ENCODE results near the gene LRP1.

LRP1 gene

DNA sequence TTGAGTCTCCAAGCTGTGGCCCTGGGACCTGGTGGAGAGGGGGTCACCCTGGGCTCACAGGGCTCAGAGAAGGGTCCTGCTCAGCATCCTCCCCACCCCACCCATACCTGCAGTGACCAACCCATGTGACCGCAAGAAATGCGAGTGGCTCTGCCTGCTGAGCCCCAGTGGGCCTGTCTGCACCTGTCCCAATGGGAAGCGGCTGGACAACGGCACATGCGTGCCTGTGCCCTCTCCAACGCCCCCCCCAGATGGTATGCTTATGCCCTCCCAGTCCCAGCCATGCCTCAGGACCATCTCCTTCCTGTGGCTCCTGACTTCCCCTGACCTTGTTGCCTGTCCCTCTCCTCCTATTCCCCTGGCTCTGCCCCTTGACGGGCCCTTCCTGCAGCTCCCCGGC, 81.6 kb downstream of the LRP1 start:
- no peak for DNase-seq (ENCODE audit: low read depth in 1 of 2, low spot score in 1 of 2)

GRCh38 chr12:57210461-57210860, 82.2 kb downstream of the LRP1 start:
- DNase-seq (ENCODE audit: low read depth in 1 of 2, low spot score in 1 of 2): no peak

DNA sequence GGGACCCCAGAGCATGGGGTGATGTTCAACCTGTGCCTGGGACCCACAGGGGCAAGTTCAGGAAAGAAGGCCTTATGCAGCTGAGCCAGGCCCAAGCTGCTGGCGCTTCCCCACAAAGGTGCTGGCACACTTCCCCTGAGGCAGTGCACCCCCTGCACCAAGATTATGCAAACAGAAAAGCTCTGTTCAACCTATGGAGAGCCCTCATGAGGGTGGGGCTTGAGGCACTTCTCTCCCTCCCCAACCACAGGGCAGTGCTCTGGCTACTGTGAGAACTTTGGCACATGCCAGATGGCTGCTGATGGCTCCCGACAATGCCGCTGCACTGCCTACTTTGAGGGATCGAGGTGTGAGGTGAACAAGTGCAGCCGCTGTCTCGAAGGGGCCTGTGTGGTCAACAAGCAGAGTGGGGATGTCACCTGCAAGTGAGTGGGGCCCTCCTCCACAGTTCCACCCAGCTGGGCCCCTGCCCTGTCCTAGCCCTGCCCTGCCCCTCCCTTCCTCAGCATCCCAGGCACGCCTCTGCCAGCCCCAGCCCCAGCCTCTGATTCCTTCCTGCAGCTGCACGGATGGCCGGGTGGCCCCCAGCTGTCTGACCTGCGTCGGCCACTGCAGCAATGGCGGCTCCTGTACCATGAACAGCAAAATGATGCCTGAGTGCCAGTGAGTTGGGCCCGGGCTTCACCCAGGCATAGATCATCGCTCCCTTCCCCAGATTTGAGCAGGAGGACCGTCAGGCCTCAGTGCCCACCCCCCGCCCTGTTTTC, 82.8 kb downstream of the LRP1 start:
- no peak for DNase-seq (ENCODE audit: low read depth in 1 of 2, low spot score in 1 of 2)

DNA sequence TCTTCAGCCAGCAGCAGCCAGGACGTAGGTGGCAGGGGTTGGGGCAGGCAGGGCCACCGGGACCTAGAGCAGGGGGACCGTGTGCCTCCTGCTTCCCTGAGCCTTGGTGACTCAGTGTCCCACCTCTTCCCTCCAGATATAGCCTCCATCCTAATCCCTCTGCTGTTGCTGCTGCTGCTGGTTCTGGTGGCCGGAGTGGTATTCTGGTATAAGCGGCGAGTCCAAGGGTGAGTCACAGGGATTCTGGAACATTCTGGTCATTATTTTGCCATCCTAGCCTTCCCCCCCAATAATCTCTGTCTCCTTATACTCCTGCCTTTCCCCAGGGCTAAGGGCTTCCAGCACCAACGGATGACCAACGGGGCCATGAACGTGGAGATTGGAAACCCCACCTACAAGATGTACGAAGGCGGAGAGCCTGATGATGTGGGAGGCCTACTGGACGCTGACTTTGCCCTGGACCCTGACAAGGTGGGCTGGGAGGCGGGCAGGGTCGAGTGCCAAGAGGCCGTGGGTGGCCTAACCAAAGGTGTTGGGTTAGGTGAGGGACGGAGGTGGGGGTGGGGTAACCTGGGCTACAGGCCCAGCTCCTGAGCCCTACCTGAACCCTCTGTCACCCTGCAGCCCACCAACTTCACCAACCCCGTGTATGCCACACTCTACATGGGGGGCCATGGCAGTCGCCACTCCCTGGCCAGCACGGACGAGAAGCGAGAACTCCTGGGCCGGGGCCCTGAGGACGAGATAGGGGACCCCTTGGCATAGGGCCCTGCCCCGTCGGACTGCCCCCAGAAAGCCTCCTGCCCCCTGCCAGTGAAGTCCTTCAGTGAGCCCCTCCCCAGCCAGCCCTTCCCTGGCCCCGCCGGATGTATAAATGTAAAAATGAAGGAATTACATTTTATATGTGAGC, 83.8 kb downstream of the LRP1 start:
- DNase-seq (ENCODE audit: low read depth in 1 of 2, low spot score in 1 of 2): no peak

- no peak for DNase-seq (ENCODE audit: low read depth in 1 of 2, low spot score in 1 of 2)
Measured at GRCh38 chr12:57212701-57213057, 84.4 kb downstream of the LRP1 start.

- peak; percentile 63 to 74 for DNase-seq (ENCODE audit: low read depth in 1 of 2, low spot score in 1 of 2)
Measured at GRCh38 chr12:57213058-57213715, 84.9 kb downstream of the LRP1 start.

DNA sequence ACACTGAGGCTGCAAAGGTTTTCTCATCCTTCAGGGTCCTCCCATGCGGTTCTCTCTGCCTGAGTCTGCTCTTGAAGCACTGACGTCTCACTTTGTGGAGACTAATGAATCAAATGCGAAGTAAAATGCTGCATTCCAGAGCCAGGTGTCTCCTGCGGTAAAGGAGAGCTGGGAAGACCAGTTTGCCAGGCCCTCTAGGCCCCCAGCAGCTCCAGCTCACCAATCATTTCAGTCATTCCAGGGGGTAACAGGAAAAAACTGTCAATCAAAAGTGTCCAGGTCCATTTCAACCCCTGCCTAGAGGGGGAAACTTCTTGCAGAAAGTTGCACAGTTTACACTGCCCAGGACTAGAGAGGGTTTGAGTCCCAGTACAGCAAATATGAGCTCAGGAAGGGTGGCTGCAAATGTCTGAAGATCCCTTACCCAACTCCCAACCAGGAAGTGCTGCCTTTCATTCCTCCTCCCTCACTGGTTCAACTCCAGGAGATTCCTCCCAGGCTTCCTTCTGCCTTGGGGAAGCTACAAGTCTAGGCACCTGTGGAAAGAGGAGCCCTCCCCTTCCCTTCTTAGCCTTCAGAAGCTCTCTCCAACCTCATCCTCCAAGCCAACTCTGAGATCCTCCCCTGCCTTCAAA, 85.6 kb downstream of the LRP1 start:
- DNase-seq (ENCODE audit: low read depth in 1 of 2, low spot score in 1 of 2): no peak

- peak; percentile 41 to 49 for DNase-seq (ENCODE audit: low read depth in 1 of 2, low spot score in 1 of 2)
Measured at GRCh38 chr12:57214398-57214781, 86.1 kb downstream of the LRP1 start.

- DNase-seq (ENCODE audit: low read depth in 1 of 2, low spot score in 1 of 2): no peak
Measured at GRCh38 chr12:57215065-57215464, 86.8 kb downstream of the LRP1 start.

DNA sequence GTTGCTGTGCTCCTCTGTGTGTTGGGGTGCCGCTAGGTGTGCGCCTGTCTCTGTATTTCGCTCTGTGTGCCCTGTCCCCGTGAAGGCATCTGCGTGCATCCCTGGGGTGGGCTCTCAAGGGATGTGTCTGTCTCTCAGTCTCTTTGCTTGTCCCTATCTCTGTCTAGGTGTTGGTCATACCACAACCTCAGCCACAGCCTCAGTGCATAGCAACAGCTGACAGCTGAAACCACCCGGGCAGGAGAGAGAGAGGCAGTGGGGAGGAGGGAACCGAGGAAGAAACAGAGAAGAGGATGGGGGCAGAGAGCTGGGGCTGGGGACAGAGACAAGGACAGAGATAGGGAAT, 87.4 kb downstream of the LRP1 start:
- no peak for DNase-seq (ENCODE audit: low read depth in 1 of 2, low spot score in 1 of 2)

- peak in 1 of 2 donors; percentile 45 for DNase-seq (ENCODE audit: low read depth in 1 of 2, low spot score in 1 of 2)
Measured at GRCh38 chr12:57216014-57216911, 88.0 kb downstream of the LRP1 start, which contains the start of gene NXPH4. Gene NXPH4, plus strand, starts transcription at chr12:57216794. Its CDS starts 176 bp downstream, at chr12:57216970.

DNA sequence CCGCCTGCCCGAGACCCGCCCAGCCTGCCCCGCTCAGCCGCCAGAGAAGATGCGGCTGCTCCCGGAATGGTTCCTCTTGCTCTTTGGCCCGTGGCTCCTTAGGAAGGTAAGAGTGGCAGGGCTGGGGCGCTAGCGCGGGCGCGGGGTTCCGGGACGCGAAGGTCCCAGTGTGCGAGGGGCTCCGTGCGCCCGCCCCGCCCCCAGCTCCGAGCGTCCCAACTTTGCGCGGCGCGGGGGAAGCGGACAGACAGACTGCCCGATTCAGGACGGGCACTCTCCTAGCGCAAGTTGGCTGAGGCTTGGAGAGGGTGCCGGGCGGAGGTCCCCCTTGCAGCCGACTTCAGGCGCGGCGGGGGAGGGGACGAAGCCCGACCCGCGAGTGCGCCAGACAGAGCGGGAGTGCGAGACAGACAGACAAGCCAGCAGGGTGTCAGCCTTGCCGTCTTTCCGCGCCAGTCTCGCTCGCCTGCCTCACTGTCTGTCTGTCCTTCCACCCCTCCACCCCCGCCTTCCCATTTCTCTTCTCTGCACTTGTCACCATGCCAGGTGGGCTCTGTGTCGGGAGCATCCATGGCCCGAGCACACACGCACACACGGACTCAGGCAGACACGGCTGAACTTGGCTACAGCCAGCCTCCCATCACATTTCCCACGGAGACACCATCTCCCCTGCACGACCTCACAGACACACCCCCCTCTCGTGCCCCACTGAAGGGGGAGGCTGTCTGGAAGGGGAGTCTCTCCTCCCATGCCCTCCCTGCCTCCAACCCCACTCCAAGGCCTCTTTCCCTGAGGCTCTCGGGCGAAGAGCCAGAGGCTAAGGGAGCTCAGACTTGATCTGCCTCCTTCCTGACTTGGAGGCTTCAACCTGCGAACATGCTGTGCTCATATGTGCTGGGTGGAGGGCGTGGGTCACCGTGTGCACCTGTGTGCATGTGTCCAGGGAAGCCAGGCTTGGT, 88.9 kb downstream of the LRP1 start:
- DNase-seq (ENCODE audit: low read depth in 1 of 2, low spot score in 1 of 2): no peak

DNA sequence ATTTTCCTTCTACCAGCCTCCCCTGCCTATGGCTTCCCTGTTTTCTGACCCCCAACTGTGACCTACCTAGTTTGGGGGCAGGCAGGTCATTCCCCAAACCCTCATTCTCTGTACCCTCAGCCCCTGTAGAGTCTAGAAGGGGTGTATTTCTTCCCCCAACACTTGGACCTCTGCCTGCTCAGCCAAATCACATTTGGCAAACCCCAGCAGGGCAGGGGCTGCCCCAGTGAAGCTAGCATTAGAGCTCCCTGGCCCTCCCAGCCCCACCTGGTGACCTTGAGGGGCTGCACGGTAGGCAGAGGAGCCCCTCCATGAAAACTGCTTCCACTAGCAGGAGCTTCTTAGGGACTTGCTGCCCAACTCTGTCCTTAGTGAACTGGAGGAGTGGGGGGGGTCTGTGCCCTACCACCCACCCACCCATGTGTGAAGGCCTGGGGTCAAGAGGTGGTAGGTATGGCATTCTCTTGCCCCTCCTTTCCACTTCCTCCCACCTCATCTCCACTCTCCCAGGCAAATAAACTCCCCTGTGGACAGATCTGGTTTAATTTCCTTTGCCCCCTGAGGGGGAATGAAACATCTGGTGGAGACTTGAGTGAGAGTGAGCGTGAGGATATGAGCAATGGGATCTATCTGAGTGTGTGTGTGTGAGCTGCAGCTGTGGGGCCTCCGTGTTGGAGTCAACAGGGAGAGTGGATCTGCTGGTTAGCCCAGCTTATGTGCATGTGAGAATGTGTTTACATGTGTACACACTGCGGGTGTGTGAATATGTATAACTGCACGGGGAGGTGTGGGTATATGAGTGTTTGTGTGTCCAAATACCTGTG, 90.0 kb downstream of the LRP1 start:
- no peak for DNase-seq (ENCODE audit: low read depth in 1 of 2, low spot score in 1 of 2)

GRCh38 chr12:57219205-57219992, 91.1 kb downstream of the LRP1 start:
- no peak for DNase-seq (ENCODE audit: low read depth in 1 of 2, low spot score in 1 of 2)

DNA sequence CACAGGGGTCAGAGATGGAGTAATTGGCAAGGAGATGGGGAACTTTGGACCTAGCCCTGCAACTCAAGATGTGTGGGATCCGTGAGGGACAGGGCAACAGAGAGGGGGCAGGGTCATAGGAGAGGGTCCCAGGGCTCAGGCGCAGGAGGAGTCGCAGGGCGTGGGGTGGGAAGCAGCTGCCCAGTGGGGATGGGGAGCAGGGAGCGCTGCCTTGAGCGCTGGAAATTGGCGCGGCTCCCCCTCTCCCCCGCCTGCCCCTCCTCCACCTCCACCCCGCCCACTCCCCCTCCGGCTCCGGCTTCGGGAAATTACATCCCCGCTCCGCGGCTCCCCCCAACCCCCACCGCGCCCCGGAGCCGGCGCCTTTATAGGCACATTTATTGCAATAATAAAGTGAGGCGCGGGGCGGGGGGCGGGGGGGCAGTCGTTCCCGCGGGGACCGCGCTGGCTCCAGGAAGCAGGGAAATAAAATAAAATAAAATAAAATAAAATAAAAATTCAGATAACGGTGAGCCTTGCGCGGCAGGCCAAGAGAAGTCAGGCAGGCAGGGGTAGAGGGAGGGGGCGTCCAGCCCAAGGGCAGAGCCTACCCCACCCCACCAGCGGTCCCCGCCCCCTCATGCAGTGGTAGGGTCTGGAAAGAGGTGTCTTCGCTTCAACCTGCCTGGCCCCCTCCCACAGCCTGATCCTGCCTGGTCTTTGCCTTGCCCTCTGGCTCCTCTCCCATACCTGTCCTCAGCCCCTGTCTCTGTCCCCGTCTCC, 91.9 kb downstream of the LRP1 start:
- DNase-seq (ENCODE audit: low read depth in 1 of 2, low spot score in 1 of 2): no peak

- DNase-seq (ENCODE audit: low read depth in 1 of 2, low spot score in 1 of 2): no peak
Measured at GRCh38 chr12:57220770-57221168, 92.5 kb downstream of the LRP1 start.

All from activated T-helper 1 cell treated with anti-CD3 and anti-CD28 coated beads, Interleukin-2, amount 50 U/mL, for 16 hours (primary cell).